H9 (cell line): ENCODE data around the gene SFXN2. TPM values are rescaled to one million over a fixed set of nuclear protein-coding genes. Genes with fewer than 3 reads are reported as not detected.

Source experiments
- DNase-seq: peaks from one replicate; pipeline ENCODE4 v3.0.0-alpha.2; 2017
- H2AFZ ChIP-seq: one replicate; pipeline ENCODE4 v1.6.1; 2013; ENCODE audit warnings: mild to moderate bottlenecking, low read length, control low read depth, moderate library complexity
- H2AK5ac ChIP-seq: 2 replicates; pipeline ENCODE4 v1.6.1; 2013; ENCODE audit warnings: low read length, control low read depth, mixed read lengths; ENCODE audit not compliant: insufficient read length
- H2BK120ac ChIP-seq: one replicate; pipeline ENCODE4 v1.6.1; 2013; ENCODE audit warnings: low read depth, mild to moderate bottlenecking, low read length, control low read depth, inconsistent platforms; ENCODE audit not compliant: poor library complexity, severe bottlenecking
- H2BK12ac ChIP-seq: 2 replicates; pipeline ENCODE4 v1.6.1; 2013; ENCODE audit warnings: low read length, control low read depth, mixed read lengths, low read depth; ENCODE audit not compliant: insufficient read length
- H2BK15ac ChIP-seq: 2 replicates; pipeline ENCODE4 v1.6.1; 2013; ENCODE audit warnings: low read depth, low read length, control low read depth
- H2BK20ac ChIP-seq: one replicate; pipeline ENCODE4 v1.6.1; 2013; ENCODE audit warnings: low read depth, mild to moderate bottlenecking, low read length, control low read depth, inconsistent platforms; ENCODE audit not compliant: poor library complexity, severe bottlenecking
- H2BK5ac ChIP-seq: 2 replicates; pipeline ENCODE4 v1.6.1; 2013; ENCODE audit warnings: low read length, control low read depth, mixed read lengths; ENCODE audit not compliant: insufficient read length
- H3K14ac ChIP-seq: 2 replicates; pipeline ENCODE4 v1.6.1; 2013; ENCODE audit warnings: low read length, control low read depth; ENCODE audit not compliant: insufficient read depth
- H3K18ac ChIP-seq: 2 replicates; pipeline ENCODE4 v1.6.1; 2013; ENCODE audit warnings: low read depth, mild to moderate bottlenecking, mixed read lengths, low read length, control low read depth; ENCODE audit not compliant: insufficient read length
- H3K23ac ChIP-seq: 2 replicates; pipeline ENCODE4 v1.6.1; 2013; ENCODE audit warnings: low read length, control low read depth, mixed read lengths, low read depth; ENCODE audit not compliant: insufficient read length
- H3K23me2 ChIP-seq: 2 replicates; pipeline ENCODE4 v1.6.1; 2013; ENCODE audit warnings: low read depth, mild to moderate bottlenecking, mixed read lengths, low read length, control low read depth; ENCODE audit not compliant: insufficient read length, poor library complexity, severe bottlenecking
- H3K27ac ChIP-seq: 2 replicates; pipeline ENCODE4 v1.5.1; 2013; ENCODE audit warnings: low read length, control low read depth, mixed read lengths, low read depth; ENCODE audit not compliant: insufficient read length
- H3K27me3 ChIP-seq: 2 replicates; pipeline ENCODE4 v1.6.1; 2013; ENCODE audit warnings: low read length, control low read depth, inconsistent platforms; ENCODE audit not compliant: insufficient read depth
- H3K4ac ChIP-seq: 2 replicates; pipeline ENCODE4 v1.6.1; 2013; ENCODE audit warnings: low read depth, mild to moderate bottlenecking, control low read depth, inconsistent platforms, low read length, moderate library complexity
- H3K4me1 ChIP-seq: 2 replicates; pipeline ENCODE4 v1.6.1; 2013; ENCODE audit warnings: low read length, control low read depth, inconsistent platforms; ENCODE audit not compliant: insufficient read depth
- H3K4me2 ChIP-seq: 2 replicates; pipeline ENCODE4 v1.6.1; 2013; ENCODE audit warnings: low read length, control low read depth, mixed read lengths; ENCODE audit not compliant: insufficient read length, insufficient read depth
- H3K56ac ChIP-seq: 2 replicates; pipeline ENCODE4 v1.6.1; 2013; ENCODE audit warnings: low read depth, mild to moderate bottlenecking, mixed read lengths, low read length, control low read depth; ENCODE audit not compliant: insufficient read length
- H3K79me1 ChIP-seq: 2 replicates; pipeline ENCODE4 v1.6.1; 2013; ENCODE audit warnings: low read depth, mild to moderate bottlenecking, moderate library complexity, low read length, control low read depth, inconsistent platforms; ENCODE audit not compliant: insufficient read depth, poor library complexity, severe bottlenecking
- H3K79me2 ChIP-seq: 2 replicates; pipeline ENCODE4 v1.6.1; 2013; ENCODE audit warnings: low read length, control low read depth, inconsistent platforms; ENCODE audit not compliant: insufficient read depth
- H3K9ac ChIP-seq: 2 replicates; pipeline ENCODE4 v1.6.1; 2013; ENCODE audit warnings: low read length, control low read depth, mixed read lengths; ENCODE audit not compliant: insufficient read length; ENCODE audit errors: extremely low read depth
- H3K9me3 ChIP-seq: one replicate; pipeline ENCODE4 v1.6.1; 2013; ENCODE audit warnings: low read depth, low read length, inconsistent platforms; ENCODE audit not compliant: control insufficient read depth
- H3T11ph ChIP-seq: one replicate; pipeline ENCODE4 v1.6.1; 2013; ENCODE audit warnings: mild to moderate bottlenecking, low read length, control low read depth, inconsistent platforms
- H4K20me1 ChIP-seq: one replicate; pipeline ENCODE4 v1.6.1; 2013; ENCODE audit not compliant: control insufficient read depth, insufficient read length, insufficient read depth
- H4K5ac ChIP-seq: 2 replicates; pipeline ENCODE4 v1.6.1; 2013; ENCODE audit warnings: low read depth, mild to moderate bottlenecking, mixed read lengths, low read length, control low read depth; ENCODE audit not compliant: insufficient read length
- H4K8ac ChIP-seq: replicated peaks from 2 replicates; pipeline ENCODE4 v1.6.1; 2013; ENCODE audit warnings: low read length, control low read depth, mixed read lengths, low read depth; ENCODE audit not compliant: insufficient read length
- H4K91ac ChIP-seq: 2 replicates; pipeline ENCODE4 v1.6.1; 2013; ENCODE audit warnings: low read depth, mild to moderate bottlenecking, moderate library complexity, mixed read lengths, low read length, control low read depth; ENCODE audit not compliant: insufficient read length
- H3K27ac Mint-ChIP-seq, 3 experiments: 2 replicates in 2 of 3; 3 replicates in 1 of 3; pipeline ENCODE4 v1.8.0; 2020 to 2021; ENCODE audit warnings: mixed read lengths in 3 of 3, mild to moderate bottlenecking in 1 of 3, moderate library complexity in 1 of 3
- H3K27me3 Mint-ChIP-seq: 2 replicates; pipeline ENCODE4 v1.8.0; 2021; ENCODE audit warnings: low read depth, mild to moderate bottlenecking, moderate library complexity, mixed read lengths
- H3K36me3 Mint-ChIP-seq, 3 experiments: 2 replicates in 2 of 3; 3 replicates in 1 of 3; pipeline ENCODE4 v1.8.0; 2020 to 2021; ENCODE audit warnings: low read depth in 3 of 3, mixed read lengths in 3 of 3; ENCODE audit not compliant: insufficient read depth in 1 of 3
- H3K4me1 Mint-ChIP-seq, 2 experiments: 2 replicates each; pipeline ENCODE4 v1.8.0; 2020; ENCODE audit warnings: mixed read lengths in 2 of 2
- H3K4me3 Mint-ChIP-seq, 2 experiments: 2 replicates in 1 of 2; 3 replicates in 1 of 2; pipeline ENCODE4 v1.8.0; 2020 to 2021; ENCODE audit warnings: mild to moderate bottlenecking in 2 of 2, mixed read lengths in 2 of 2, moderate library complexity in 1 of 2
- H3K9me3 Mint-ChIP-seq, 2 experiments: 2 replicates in 1 of 2; 3 replicates in 1 of 2; pipeline ENCODE4 v1.8.0; 2020; ENCODE audit warnings: mild to moderate bottlenecking in 2 of 2, mixed read lengths in 2 of 2, moderate library complexity in 1 of 2
- WGBS: extraction: QIAGEN DNeasy Blood & Tissue Kit; methylation state at CpG from one replicate; pipeline ENCODE4 v1.1.7; 2013; ENCODE audit warnings: missing lambda C conversion rate, low lambda C conversion rate, mixed read lengths; ENCODE audit not compliant: insufficient read length; ENCODE audit errors: extremely low coverage; 5-methylcytosine and 5-hydroxymethylcytosine counted together
- total RNA-seq: library from RNA; stranded (reverse); gene quantifications from 2 replicates; pipeline ENCODE4 v1.2.1, GENCODE V29; 2021
- TF ChIP-seq, protein P1 (sequence below): fragments of 200-600 bp; sonication (generic); conservative IDR thresholded peaks from 3 replicates; pipeline ENCODE4 v1.8.0; 2021; ENCODE audit warnings: antibody characterized with exemption, mild to moderate bottlenecking

SFXN2 gene
- total RNA-seq, 1 experiment from 2014 or later: 34.7 TPM

DNA sequence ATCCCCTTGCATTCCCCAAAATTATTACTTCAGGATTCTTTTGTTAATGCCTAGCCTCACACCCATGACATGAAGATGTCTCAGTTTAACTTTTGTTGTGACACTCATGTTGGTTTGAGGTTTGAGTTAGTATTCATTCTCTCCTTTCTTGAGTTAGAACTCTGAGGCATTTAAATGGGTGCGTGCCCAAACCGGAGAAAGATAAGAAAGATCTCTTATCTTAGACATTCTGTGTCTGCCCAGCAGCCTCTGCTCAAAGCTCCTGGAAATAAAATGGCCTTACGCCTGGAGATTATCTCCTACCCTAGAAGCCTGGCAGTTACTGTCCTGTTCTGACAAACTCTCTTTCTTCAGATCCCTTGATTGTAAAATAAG lies 55.7 kb downstream of the SFXN2 start:
- Histone ChIP-seq H2BK12ac (no peak overlapping the region), H2BK15ac (no peak overlapping the region), H3K79me1 (no peaks in the 10 kb centered on the region), H3K79me2 (no peaks in the 10 kb centered on the region), H2BK5ac (no peak overlapping the region), H3K56ac (no peak overlapping the region), H2AFZ (no peak overlapping the region), H3K14ac (no peak overlapping the region), H3T11ph (no peak overlapping the region), H4K5ac (no peak overlapping the region), H3K23me2 (no peaks in the 10 kb centered on the region), H4K20me1 (no peaks in the 10 kb centered on the region), H3K27ac (no peak overlapping the region), H4K8ac (no peak overlapping the region), H3K4ac (no peak overlapping the region), H3K4me1 (no peaks in the 10 kb centered on the region), H3K23ac (no peak overlapping the region), H3K9ac (no peak overlapping the region), H3K27me3 (no peaks in the 10 kb centered on the region; the same call in 1 of the 2 replicates), H4K91ac (no peak overlapping the region), H3K9me3 (no peaks in the 10 kb centered on the region), H2AK5ac (no peak overlapping the region), H3K18ac (no peak overlapping the region), H2BK120ac (no peak overlapping the region), H2BK20ac (no peak overlapping the region), H3K4me2 (no peak overlapping the region)
- no peak overlapping the region for H3K4me3 Mint-ChIP-seq
- DNase-seq: no peak
- peaks cover under 1 to 5% of the 10 kb centered on the region in 2 experiments for H3K4me1 Mint-ChIP-seq
- no peaks in the 10 kb centered on the region for H3K27me3 Mint-ChIP-seq
- H3K27ac Mint-ChIP-seq: peak overlapping the region in 1 of 3 experiments; percentile 75; a peak in 1 of 7 replicates
- TF ChIP-seq, protein P1, sequence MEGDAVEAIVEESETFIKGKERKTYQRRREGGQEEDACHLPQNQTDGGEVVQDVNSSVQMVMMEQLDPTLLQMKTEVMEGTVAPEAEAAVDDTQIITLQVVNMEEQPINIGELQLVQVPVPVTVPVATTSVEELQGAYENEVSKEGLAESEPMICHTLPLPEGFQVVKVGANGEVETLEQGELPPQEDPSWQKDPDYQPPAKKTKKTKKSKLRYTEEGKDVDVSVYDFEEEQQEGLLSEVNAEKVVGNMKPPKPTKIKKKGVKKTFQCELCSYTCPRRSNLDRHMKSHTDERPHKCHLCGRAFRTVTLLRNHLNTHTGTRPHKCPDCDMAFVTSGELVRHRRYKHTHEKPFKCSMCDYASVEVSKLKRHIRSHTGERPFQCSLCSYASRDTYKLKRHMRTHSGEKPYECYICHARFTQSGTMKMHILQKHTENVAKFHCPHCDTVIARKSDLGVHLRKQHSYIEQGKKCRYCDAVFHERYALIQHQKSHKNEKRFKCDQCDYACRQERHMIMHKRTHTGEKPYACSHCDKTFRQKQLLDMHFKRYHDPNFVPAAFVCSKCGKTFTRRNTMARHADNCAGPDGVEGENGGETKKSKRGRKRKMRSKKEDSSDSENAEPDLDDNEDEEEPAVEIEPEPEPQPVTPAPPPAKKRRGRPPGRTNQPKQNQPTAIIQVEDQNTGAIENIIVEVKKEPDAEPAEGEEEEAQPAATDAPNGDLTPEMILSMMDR: no peak
- peaks cover 0 to 2% (median 0%) of the 10 kb centered on the region in 3 experiments; a peak in 1 of 7 replicates for H3K36me3 Mint-ChIP-seq
- H3K9me3 Mint-ChIP-seq: no peaks in the 10 kb centered on the region
- no CpG with 5 or more reads among the region's 3 CpGs for WGBS
